HG03159 (cell line): ENCODE measurements around the gene GRIA2.

Source experiments
- ATAC-seq: cut with Tn5 transposase; IDR thresholded peaks from one replicate; pipeline ENCODE4 v1.9.1; 2021; ENCODE audit warnings: mild to moderate bottlenecking, moderate library complexity; ENCODE audit not compliant: unreplicated experiment

GRIA2 gene

GRCh38 chr4:157358851-157359250 is 138.3 kb downstream of the GRIA2 start:
- no peak for ATAC-seq

- ATAC-seq, result no peak
Observed at GRCh38 chr4:157363360-157363759, 142.8 kb downstream of the GRIA2 start.

- ATAC-seq, result no peak
Observed at GRCh38 chr4:157372154-157372553, 151.6 kb downstream of the GRIA2 start.

- ATAC-seq, result no peak
Observed at GRCh38 chr4:157372567-157372966, 152.0 kb downstream of the GRIA2 start.

- no peak for ATAC-seq
Observed at GRCh38 chr4:157389741-157390140, 169.2 kb downstream of the GRIA2 start.

GRCh38 chr4:157405070-157405469 is 184.5 kb downstream of the GRIA2 start:
- ATAC-seq, result no peak
